ENCODE data around the gene HS3ST4. TPM values are rescaled to one million over a fixed set of nuclear protein-coding genes. Genes with fewer than 3 reads are reported as not detected.

HS3ST4 gene
- total RNA-seq, 1 experiment from 2014 or later = not detected

- intact Hi-C loops (cut with micrococcal nuclease) = no loop called here
- no peak overlapping the region for H3K9ac ChIP-seq (ENCODE audit: low read length)
- H4K20me1 ChIP-seq (ENCODE audit: insufficient read depth) = no peaks in the 10 kb centered on the region
- CTCF ChIA-PET = no interaction called here
- no peak for ATAC-seq
- DNase-seq (ENCODE audit: low read depth, low spot score) = no peak
- no peaks in the 10 kb centered on the region for H3K36me3 ChIP-seq (ENCODE audit: control insufficient read depth in 1 of 2, insufficient read depth in 2 of 2, low read length in 2 of 2)
- no peaks in the 10 kb centered on the region for H3K27me3 ChIP-seq (ENCODE audit: insufficient read depth, low read length)
- H3K4me3 ChIP-seq (replicated peaks in 1 of 2; ENCODE audit: low read depth in 1 of 2, low read length in 2 of 2) = no peak overlapping the region
- no peaks in the 10 kb centered on the region; a peak in 2 of 4 replicates for H3K9me3 ChIP-seq (ENCODE audit: control insufficient read depth in 1 of 2, insufficient read depth in 1 of 2, low read depth in 1 of 2, low read length in 2 of 2)
- no peak overlapping the region for H3K27ac ChIP-seq (ENCODE audit: low read depth, low read length)
- H3K4me2 ChIP-seq (ENCODE audit: low read length) = no peak overlapping the region
- no peaks in the 10 kb centered on the region for H3K4me1 ChIP-seq (ENCODE audit: control insufficient read depth in 1 of 2, insufficient read depth in 2 of 2, low read length in 2 of 2)
- H3K79me2 ChIP-seq (ENCODE audit: insufficient read depth, low read length) = no peaks in the 10 kb centered on the region
- H2AFZ ChIP-seq (ENCODE audit: low read depth, low read length, poor library complexity, severe bottlenecking) = no peak overlapping the region
- no peaks in the 10 kb centered on the region for H3K9me2 ChIP-seq (ENCODE audit: insufficient read depth)
- BruUV-seq (replicated peaks) = no TSS peak
- RAD21 ChIA-PET (ENCODE audit: low non-redundant PET in 1 of 2, low total read pairs in 2 of 2, uncharacterized antibody in 2 of 2, unreplicated experiment in 2 of 2) = no interaction called here
- no peak for TF ChIP-seq CBX3 (IDR thresholded peaks at IDR 0.05; ENCODE audit: low read depth)
- TF ChIP-seq EGR1 (IDR thresholded peaks at IDR 0.05; ENCODE audit: low read depth) = no peak
- no peak for TF ChIP-seq JUND (IDR thresholded peaks at IDR 0.05)
- TF ChIP-seq ELF1 (IDR thresholded peaks at IDR 0.05; ENCODE audit: borderline replicate concordance, low read depth) = no peak
- TF ChIP-seq SIN3A (IDR thresholded peaks at IDR 0.05; ENCODE audit: low read depth) = no peak
- TF ChIP-seq SRF (IDR thresholded peaks at IDR 0.05; ENCODE audit: low read depth) = no peak
- no peak for TF ChIP-seq ZNF274 (IDR thresholded peaks at IDR 0.05; ENCODE audit: low read depth, low read length)
- POLR2A ChIA-PET = no interaction called here
Observed at GRCh38 chr16:25977121-25977520, 285.4 kb downstream of the HS3ST4 start.

- BruUV-seq (replicated peaks) = no TSS peak
Observed at GRCh38 chr16:25978218-25978617, 286.5 kb downstream of the HS3ST4 start.

More at GRCh38 chr16:25978218-25978617, 286.5 kb downstream of the HS3ST4 start:
- no peaks in the 10 kb centered on the region for H3K4me1 ChIP-seq (ENCODE audit: control insufficient read depth in 1 of 2, insufficient read depth in 2 of 2, low read length in 2 of 2)
- intact Hi-C loops (cut with micrococcal nuclease) = no loop called here
- H3K79me2 ChIP-seq (ENCODE audit: insufficient read depth, low read length) = no peaks in the 10 kb centered on the region
- no peaks in the 10 kb centered on the region for H3K27me3 ChIP-seq (ENCODE audit: insufficient read depth, low read length)
- no peak overlapping the region for H2AFZ ChIP-seq (ENCODE audit: low read depth, low read length, poor library complexity, severe bottlenecking)
- H3K4me3 ChIP-seq (replicated peaks in 1 of 2; ENCODE audit: low read depth in 1 of 2, low read length in 2 of 2) = no peak overlapping the region
- no peaks in the 10 kb centered on the region for H3K9me2 ChIP-seq (ENCODE audit: insufficient read depth)
- no peaks in the 10 kb centered on the region for H3K36me3 ChIP-seq (ENCODE audit: control insufficient read depth in 1 of 2, insufficient read depth in 2 of 2, low read length in 2 of 2)
- DNase-seq (ENCODE audit: low read depth, low spot score) = no peak
- no peak overlapping the region for H3K9ac ChIP-seq (ENCODE audit: low read length)
- H3K4me2 ChIP-seq (ENCODE audit: low read length) = no peak overlapping the region
- H4K20me1 ChIP-seq (ENCODE audit: insufficient read depth) = no peaks in the 10 kb centered on the region
- ChIA-PET POLR2A (no interaction called here), RAD21 (ENCODE audit: low non-redundant PET in 1 of 2, low total read pairs in 2 of 2, uncharacterized antibody in 2 of 2, unreplicated experiment in 2 of 2) (no interaction called here), CTCF (no interaction called here)
- H3K9me3 ChIP-seq (ENCODE audit: control insufficient read depth in 1 of 2, insufficient read depth in 1 of 2, low read depth in 1 of 2, low read length in 2 of 2) = no peaks in the 10 kb centered on the region; a peak in 2 of 4 replicates
- no peak for ATAC-seq
- TF ChIP-seq MAX (IDR thresholded peaks at IDR 0.05) (no peak), REST (IDR thresholded peaks at IDR 0.05; ENCODE audit: low read depth) (no peak), JUND (IDR thresholded peaks at IDR 0.05) (no peak), EZH2phosphoT487 (IDR thresholded peaks at IDR 0.05; ENCODE audit: borderline replicate concordance) (no peak), SP1 (IDR thresholded peaks at IDR 0.05; ENCODE audit: low read depth) (no peak), SRF (IDR thresholded peaks at IDR 0.05; ENCODE audit: low read depth) (no peak), ZNF274 (IDR thresholded peaks at IDR 0.05; ENCODE audit: low read depth, low read length) (no peak), CEBPB (IDR thresholded peaks at IDR 0.05; ENCODE audit: low read depth) (no peak), YY1 (IDR thresholded peaks at IDR 0.05; ENCODE audit: extremely low read depth, insufficient replicate concordance, low read depth, low read length) (no peak), EGR1 (IDR thresholded peaks at IDR 0.05; ENCODE audit: low read depth) (no peak), POLR2A (IDR thresholded peaks at IDR 0.05; ENCODE audit: borderline replicate concordance, extremely low read depth, insufficient read depth, insufficient read length) (no peak)
- H3K27ac ChIP-seq (ENCODE audit: low read depth, low read length) = no peak overlapping the region

Data from HCT116 (cell line).